TTC549 (cell line): ENCODE results near the gene POU4F1.

ENCODE experiments used
- FAIRE-seq: peaks from 2 replicates; lab custom pipeline; 2012; peaks lifted over from hg19 to GRCh38; lab: Jason Lieb, UNC

The POU4F1 gene

DNA sequence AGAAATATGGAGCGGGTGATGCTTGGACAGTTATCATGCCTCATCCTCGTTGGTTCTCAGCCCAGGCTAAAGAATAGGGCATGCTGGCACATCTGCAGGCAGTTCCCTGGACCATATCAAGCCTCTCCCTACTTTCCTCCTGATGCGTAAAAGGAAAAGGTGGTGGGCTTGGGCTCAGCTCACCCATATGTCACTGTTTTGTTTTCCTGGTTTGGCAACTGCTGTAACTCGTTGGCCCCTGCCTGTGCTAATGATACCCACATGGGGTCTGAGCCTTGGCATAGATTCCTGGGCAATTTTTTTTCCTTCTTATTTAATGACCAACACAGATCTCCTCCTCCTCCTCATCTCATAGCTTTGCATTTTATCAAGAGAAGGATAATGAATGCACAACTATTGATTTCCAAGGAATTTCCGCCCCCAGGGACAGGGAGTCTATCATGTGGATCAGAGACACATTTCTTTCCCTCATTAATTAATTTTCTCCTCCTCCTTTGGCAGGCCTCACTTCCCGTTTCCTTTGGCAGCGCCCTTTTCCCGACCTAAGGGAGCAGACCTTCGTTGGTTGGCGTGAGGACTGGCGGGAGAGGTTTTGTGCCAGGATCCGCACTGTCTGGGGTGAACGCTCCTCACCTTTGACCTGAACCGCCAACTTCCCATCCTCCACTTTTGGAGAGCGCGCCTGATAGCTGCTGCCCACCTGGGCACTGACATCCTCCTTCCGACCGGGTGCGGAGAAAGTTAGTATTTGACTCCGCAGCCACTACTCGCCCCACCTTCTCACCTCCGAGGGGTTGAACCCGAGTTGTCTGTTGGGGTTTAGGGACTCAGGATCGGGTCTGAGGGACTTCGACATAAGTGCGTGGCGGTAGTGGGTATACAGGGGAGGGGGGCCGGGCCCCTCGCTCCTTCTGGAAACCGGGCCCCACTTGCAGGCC, 3.4 kb upstream of the POU4F1 start:
- FAIRE-seq: no peak

DNA sequence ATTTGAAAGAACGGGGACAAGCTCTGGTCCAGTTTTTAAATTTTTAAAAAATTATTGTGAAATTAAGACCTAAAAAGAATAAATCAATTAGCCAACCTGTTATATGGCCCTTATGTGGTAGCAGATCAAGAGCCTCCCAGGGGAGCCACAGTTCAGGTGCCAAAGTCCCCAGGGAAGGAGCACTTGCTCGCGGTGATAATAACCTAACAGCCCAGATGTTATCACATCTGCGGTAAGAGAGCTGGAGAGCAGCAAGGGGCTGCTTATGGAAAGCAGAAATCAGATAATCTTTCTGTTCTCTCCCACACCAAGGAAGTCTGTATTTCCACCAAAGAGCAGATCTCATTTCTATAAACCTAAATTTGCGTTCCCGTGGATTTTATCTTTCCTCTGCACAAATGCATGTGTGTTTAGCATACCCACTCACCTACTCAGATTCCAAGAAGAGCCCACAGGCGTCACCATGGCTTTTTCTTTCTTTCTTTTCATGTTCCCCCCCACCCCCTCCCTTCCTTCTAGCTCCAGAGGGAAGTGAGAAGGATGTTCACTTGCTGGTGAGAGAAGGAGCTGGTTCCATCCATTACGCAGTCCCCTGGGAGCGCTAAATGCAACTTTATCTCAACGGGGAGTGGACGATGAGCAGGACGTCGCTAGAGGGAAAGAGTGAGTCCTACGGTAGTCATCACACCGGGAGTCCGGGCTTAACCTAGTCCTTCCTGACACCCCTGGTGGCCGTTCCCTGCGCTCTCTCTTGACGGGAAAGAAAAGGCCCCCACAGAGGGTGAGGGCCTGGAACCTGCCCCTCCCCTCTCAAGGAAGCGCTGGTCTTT, 1.6 kb upstream of the POU4F1 start:
- FAIRE-seq: no peak

DNA sequence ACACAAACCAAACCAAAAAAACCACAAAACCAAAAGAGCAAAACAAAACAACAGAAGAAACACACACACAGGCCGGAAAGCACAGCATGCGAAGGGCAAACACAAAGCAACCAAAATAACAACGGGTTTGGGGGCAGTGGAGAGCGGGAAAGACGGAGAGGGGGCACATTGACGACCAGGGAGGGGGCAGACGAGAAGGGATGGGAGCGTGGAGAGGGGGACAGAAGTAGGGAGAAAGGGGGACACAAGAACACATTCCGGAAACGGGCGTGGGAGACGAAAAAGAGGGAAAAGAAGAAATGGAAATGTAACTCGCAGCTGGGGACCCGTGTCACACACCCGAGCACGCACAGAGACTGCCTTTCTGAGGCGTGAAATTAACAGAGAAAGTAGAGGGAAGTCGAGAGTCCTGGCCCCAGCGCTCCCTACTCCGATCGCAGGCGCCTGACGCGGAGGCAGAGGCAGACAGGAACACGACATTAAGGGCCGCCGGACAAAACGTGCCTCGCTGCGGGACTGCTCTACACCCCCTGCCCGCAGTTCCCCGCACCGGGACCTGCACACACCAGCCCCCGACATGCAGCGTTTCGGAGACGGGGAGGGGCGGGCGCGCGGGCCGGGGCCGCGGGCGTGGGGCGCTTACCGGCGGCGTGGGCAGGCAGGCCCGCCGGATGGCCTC, 652 bp downstream of the POU4F1 start:
- no peak for FAIRE-seq

DNA sequence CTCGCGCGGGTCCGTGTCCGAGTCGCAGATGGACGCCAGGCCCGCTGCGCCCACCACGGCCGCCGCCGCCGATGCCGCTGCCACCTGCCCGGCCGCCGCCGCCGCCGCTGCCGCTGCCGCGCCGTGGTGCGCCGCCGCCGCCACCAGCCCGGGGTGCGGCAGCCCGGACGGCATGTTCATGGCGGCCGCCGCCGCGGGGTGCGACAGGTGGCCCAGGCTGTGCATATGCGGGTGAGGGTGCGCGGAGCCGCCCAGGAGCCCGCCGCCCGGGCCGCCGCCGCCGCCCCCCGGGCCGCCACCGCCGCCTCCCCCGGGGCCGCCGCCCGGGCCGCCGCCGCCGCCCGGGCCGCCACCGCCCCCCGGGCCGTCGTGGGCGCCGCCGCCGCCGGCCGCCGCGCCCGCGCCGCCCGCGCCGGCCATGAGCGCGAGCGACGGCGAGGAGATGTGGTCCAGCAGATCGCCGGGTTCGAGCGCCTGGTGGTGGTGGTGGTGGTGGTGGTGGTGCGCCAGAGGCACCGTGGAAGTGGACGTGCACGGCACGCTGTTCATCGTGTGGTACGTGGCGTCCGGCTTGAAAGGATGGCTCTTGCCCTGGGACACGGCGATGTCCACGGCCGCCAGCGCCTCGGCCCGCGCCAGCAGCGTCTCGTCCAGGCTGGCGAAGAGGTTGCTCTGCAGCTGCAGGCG, 1.3 kb downstream of the POU4F1 start:
- no peak for FAIRE-seq

DNA sequence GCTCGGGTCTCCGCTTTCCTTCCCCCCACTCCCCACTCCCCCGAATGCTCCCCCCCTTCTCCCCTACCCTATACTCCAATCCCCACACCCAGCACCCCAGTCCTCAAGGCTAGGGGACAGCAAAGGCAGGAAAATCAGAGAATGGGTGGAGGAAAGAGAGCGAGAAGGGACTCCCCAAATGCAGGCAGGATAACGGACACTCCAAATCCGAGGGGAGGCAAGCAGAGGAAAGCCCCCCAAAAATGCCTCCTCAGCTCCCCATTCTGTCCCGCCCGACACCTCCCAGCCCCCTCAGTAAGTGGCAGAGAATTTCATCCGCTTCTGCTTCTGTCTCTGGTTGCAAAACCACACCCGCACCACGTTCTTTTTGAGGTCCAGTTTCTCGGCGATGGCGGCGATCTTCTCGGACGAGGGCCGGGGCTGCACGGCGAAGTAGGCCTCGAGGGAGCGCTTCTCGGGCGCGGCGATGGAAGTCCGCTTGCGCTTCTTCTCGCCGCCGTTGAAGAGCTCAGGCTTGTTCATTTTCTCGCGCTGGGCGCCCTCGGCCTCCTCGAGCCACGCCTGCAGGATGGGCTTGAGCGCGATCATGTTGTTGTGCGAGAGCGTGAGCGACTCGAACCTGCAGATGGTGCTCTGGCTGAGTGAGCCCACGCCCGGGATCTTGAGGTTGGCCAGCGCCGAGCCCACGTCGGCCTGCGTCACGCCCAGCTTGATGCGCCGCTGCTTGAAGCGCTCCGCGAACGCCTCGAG, 2.1 kb downstream of the POU4F1 start:
- FAIRE-seq: no peak

DNA sequence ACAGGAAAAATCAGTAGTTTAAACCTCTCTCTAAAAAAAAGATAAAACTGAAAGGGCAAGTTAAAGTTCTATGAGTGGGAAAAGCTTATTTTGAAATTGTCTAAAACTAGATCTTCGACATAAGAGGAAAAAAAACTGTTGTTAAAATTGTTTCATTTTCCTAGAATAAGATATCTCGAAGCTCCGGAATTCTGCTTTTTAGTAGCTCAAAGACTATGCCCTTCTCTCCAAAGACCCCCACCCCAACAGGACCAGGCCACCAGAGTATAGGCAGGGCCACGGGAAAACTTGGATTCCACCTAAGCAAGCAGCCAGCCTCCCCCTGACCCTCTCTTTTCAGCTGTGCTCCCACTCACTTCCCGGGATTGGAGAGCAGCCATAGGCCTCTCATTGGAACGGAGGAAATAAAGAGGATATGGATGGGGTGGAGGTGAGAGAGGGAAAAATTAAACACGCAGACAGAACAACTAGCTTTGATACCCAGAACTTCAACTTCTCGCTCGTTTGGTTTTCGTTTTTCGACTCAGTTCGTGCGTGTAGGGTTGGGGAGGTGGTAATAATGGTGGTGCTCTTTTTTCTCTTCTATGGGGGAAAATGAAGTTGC, 3.0 kb downstream of the POU4F1 start:
- no peak for FAIRE-seq

DNA sequence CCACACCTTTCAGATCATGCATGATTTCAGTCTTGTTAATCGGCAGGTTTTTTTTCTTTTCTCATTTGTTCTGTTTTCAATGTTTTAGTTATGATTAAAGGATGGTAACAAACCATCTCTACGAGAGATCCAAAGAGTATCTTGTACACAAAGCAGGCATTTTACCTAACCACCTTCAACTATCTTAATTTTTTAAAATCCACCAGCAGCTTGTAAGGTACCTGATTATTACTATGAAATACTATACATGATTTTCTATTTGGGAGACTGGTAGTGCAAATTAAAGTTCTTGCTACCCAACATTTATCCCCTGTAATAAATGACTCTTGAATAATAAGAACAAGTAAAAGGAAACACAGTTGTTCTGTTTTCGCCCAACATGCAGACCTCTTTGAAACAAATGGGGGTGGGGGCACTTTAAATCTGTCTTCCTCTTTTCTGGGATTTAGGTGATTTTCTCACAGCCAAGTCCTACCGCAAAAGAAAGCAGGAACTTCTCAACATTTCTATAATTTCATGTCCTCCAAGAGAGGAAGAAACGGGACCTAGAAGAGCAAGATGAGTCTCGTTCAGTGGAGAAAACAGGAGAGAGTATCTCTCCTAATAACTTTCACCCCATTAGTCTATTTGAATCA, 3.6 kb downstream of the POU4F1 start:
- no peak for FAIRE-seq

DNA sequence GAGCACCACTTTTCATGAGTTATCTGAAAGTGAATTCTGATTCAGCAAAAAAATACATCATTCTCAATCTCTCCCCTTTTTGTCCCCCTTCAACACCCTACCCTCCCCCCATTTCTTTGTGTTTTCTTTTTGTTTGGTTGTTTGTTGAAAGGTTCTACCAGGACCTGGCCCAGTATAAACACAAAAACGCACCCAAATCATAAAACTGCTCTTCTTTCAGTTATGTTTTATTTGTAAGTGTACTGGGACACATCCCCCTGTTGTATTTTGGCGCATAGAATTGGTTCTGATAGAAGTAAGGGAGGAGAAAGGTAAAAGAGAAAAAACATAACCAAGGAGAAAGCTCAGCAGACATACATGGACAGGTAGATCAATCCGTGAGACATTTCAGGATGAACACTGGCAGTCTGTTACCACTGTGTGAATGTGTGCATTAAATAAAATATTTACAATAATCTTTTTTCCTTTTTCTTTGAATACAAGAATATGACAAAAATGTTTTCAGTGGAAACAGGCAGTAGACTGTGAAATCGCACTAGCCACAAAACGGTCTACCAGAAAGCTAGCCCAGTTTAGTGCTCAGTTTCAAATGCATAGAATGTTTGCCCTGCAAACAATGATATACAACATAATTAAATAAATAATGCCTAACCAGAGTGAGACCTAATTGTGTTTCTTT, 4.2 kb downstream of the POU4F1 start:
- no peak for FAIRE-seq

DNA sequence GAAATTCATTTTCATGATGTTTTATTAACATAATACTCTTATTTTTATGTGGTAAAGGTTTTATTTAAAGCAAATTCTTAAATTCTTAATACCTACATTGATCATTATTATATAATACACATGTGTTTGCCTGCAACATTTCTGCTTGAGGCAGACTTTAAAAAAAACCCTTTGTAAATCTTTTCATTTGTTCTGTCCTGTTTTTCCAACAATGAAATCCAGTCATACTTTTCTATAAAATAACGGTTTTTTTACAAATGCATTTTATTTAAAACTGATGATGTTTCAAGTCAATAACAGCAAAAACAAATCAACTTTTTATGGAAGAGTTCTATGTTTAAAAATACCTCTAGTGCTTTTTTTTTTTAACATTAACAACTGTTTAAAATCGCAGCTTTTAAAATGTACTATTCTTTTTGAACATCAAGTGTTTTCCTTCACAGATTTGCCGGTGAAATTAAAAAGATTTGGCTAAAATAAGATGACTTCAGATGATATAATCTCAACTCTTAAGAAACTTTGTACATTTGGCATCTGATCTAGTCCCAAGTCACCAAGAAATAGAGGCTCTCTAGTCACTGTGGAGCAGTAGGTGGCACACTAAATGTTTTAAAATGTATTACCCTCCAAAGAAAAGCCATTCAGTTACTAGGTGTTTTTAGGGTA, 5.1 kb downstream of the POU4F1 start:
- no peak for FAIRE-seq

DNA sequence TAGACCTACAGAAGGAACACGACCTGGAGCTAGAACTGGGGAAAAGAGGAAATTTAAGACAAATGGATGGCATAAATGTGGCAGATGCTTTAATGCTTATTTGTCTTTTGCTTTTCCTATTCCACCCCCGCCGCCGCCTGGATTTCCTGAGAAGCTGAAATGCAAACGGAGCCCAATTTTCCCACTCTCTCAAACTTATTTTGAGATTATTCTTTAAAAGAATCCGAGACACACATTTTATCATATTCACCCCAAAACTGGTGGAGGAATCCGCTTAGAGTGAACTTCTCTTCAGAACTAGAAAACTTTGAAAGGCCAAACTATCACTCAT, 5.8 kb downstream of the POU4F1 start:
- FAIRE-seq: no peak

DNA sequence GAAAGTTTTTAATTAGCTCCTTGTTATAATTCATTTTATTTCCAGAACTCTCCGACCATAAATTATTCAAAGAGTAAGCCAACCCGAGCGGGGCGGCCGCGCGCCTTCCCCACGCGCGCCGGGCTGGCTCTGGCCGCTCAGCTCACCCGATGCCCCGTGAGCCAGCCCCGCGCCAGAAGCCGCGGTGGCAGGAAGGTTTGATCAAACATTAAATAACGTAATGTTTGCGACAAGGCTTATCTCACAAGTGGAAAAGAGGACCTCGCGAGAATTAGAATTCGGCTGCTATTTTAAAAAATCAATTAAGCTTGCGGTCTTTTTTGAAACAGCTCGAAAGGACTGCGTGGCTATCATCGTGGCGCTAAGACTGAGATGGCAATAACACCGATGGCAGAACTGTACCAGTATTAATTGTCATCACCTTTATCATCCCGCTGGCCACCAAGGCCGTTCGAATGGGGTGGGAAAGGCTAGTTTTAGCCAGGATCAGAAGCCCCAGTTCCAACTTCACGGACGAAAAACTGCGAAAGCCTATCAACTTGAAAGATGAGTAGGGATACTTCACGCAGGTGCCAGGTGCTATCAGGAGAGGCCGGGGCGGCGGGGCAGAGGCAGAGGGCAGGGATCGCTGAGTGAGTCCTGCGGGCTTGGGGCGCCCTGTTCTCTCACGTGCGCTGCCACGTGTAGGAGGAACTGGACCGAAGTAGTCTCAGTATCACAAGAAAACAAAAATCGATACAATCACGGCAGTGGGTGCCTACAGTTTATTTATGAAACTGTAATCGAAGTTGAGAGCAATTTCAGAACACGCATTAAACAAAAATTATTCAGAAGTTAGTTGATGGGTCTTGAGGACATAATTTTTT, 6.4 kb downstream of the POU4F1 start:
- no peak for FAIRE-seq

DNA sequence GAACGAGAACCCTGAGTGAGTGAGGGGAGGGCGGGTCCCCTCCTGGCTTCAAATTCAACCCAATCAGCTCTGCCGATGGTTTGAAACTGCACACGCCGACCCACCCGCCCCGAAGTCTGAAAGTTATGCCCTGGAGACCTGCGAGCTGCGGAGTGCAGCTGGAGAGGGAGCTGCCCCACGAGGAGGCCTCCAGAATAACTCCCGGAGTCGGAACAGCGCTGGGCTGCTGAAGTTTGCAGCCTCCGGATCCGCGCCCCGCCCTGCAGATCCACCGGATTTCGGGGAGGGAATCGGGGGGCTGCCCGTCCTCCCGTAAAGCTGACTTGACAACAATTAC, 7.0 kb downstream of the POU4F1 start:
- FAIRE-seq: no peak

DNA sequence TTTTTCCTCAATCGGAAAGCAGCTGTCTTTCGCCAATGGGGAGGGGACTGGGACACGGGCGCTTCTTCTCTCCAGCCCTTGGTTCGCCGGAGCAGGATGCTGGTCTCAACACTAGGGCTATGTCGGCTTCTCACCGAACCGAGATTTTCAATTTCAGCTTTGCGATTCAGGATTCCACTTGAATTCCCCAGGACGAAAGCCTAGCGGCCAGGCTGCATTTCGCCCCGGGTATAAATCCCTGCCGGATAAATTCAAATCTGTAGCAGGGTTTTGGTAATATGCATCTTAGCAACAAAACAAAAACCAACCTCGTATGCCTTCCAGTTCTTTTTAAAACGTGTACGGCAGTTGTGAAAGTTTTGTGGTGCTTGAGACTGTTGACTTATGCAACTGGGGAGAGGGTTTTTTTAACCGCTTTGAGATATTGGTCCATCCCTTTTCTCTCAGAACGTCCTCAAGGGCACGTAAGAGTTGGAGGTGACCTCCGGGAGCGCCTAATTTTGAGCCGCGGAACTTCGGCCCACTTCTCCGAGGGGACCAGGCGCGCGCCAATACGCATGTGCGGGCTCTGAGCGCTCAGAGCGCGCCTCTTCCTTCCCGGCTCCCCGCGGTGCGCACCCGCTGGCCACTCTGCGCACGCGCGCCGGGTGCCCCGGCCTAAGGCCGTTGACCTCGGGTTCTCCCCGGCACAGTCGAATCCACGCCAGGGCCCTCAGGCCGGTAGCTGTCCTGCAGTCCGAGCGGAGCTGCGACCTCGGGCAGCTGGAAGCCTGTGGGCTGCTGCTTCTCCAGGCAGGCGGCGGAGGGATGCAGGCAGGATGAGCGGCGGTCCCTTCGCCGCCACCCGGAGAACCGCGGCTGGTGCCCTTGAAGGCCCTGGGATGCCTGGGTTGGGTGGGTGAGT, 7.6 kb downstream of the POU4F1 start:
- no peak for FAIRE-seq

DNA sequence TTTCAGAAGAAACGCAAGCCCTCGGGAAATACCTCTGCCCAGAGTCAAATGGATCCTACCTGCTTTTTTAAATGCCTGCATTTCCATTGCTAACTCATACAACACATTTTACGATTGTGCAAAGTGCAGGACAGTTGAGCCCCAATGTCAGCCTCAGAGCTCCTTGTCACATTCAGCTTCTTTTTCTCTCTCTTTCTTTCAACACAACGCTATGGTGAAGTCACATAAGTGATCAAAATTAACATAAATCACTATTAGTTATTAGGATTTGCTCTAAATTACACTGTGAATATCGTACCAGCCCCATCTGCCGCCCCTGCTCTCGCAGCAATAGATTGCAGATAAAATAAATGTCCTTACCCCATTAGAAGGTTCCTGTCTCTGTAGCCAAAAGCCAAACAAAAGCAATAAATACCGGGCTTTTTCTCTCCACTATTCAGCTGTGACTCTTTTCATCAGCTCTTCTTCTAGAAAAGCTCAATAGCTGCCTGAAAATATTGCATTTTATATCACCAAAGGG, 8.8 kb downstream of the POU4F1 start:
- FAIRE-seq: no peak

DNA sequence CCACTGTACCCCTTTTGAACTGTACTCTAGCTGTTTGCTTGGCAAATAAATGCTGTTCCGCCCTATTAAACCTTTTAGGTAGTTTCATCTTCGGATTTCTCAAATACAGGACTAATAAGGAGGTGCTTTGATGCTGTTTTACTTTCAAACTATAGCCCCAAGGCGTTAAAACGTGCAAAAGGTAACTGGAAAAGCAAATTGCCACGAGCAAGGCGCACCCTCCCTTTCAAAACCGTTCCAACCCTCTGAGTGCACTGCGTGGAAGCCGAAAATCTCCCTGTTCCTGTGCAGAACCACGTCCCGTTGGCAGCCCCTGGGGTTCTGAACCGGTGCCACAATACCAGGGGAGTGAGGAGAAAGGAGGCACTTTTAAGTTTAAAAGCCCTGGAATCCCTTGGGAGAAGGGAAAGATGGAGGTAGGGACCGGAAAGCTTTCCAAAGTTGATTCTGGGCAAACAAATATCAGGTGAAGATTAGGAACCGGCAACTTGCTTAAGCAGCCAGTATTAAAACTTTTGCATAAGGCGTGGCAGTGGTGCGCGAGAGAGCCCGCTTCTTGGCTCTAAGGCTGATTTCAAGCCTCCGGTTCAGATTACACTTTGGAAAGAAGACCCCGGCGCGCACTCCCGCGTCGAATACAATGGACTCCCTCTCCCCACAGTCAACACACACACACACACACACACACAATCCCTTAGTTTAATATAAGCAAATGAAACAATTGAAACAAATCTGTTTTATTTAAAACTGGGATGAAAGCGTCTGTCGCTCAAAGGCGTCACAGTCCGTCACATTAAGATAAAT, 9.5 kb downstream of the POU4F1 start:
- FAIRE-seq: no peak

DNA sequence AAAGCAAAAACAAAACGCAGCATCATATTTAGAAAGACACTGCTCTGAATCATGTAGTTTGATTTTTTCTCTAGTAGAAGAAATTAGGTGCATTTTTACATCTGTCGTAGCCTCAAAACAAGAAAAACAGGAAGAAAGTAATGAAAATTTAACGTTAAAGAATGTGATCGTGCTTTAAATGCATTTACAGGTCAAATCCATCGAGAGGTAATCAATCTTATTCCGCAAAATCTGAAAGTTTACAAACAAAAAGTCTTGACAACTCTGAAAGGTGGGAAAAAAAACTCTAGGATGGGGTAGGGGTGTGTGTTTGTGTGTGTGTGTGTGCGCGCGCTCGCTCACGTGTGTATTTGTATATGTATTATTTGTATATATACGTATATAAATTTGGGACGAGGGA, 10.2 kb downstream of the POU4F1 start:
- FAIRE-seq: no peak

DNA sequence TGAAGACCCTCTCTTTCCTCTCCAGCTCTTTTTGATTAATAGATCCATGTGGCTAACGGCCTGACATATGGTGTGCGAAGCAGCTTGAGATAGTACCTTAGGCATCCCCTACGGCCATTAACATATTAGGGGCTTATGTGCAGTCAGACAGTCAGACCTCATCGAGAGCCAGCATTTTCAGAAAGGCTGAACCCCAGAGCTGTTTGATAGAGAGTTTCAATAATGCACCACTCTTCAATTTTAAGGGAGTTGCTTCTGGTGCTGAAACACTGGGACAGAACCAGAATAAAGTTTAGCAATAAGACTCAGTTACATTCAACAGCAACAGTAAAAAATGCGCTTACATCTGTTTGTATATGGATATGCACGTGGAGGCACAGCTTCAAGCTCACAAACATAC, 10.8 kb downstream of the POU4F1 start:
- no peak for FAIRE-seq
